HepG2 (cell line): ENCODE results near the gene PHEX.

Experiments
- RXRA ChIP-seq: sonication (generic); formaldehyde crosslinking; IDR thresholded peaks from 2 replicates; pipeline ENCODE4 v1.5.1; 2020; ENCODE audit warnings: missing genetic modification reagents
- ZKSCAN1 ChIP-seq: fragments of 150-350 bp; IDR thresholded peaks from 2 replicates; pipeline ENCODE4 v1.6.1; 2014; ENCODE audit warnings: low read length

DNA sequence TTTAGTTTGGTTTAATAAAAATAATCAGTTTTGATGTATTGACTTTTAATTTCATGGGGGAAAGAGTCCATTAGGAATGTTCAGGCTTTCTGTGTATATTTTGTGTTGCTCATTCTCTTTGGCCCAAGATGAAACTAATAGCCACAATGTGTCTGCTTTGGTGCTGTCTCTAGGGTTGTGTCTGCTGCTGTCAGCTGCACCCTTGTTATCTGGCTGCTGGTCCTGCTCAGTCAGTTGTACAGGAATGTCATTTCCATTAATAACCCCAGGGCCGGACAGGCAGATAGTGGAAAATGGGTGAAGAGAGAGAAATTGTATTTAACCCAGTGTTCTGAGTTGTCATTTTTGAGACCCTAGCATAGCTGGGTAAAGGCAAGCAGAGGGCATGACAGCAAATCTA is 115.1 kb downstream of the PHEX start:
- no peak for TF ChIP-seq RXRA
- no peak for TF ChIP-seq ZKSCAN1
